HepG2 (cell line): ENCODE measurements around the gene CAMKK1. TPM values are rescaled to one million over a fixed set of nuclear protein-coding genes. Genes with fewer than 3 reads are reported as not detected.

Experiments used
- ATAC-seq: fragments of 200-7000 bp; cut with Tn5 transposase; 3 replicates; pipeline ENCODE4 v1.9.1; 2020; ENCODE audit warnings: mild to moderate bottlenecking, moderate library complexity
- BruUV-seq: library from RNA; stranded (reverse); fragments of 400-500 nt; replicated peaks from 2 replicates; lab custom pipeline; 2021; lab: Mats Ljungman, UMichigan
- CTCF ChIA-PET: fragments of 300-600 bp; formaldehyde crosslinking; extraction: SDS; loops from one replicate; lab custom pipeline; 2021; ENCODE audit warnings: low total read pairs, inconsistent platforms, low intra/inter-chr PET ratio; lab: Yijun Ruan, JAX
- POLR2A ChIA-PET: fragments of 350-600 bp; sonication (Branson Sonifier 250); formaldehyde crosslinking; loops from one replicate; lab custom pipeline; 2020; ENCODE audit warnings: antibody characterized with exemption, inconsistent platforms; lab: Yijun Ruan, JAX
- DNase-seq: peaks from one replicate; pipeline ENCODE4 v3.0.0-alpha.2; 2015; ENCODE audit warnings: low spot score
- FAIRE-seq: peaks from 3 replicates; lab custom pipeline; 2011; peaks lifted over from hg19 to GRCh38; lab: Jason Lieb, UNC
- H2AFZ ChIP-seq: one replicate; pipeline ENCODE4 v1.6.1; 2011; ENCODE audit warnings: low read length, inconsistent platforms
- H3K27ac ChIP-seq: fragments of 300-600 bp; 3 replicates; pipeline ENCODE4 v1.8.0; 2011; ENCODE audit warnings: mixed run types, mild to moderate bottlenecking, mixed read lengths, low read length, inconsistent platforms; ENCODE audit not compliant: insufficient read depth; ENCODE audit errors: extremely low read length
- H3K27me3 ChIP-seq, 2 experiments: fragments of 200-600 bp in 1 of 2; 2 replicates in 1 of 2; 3 replicates in 1 of 2; pipeline versions ENCODE4 v1.6.0 to v1.8.0; 2011; ENCODE audit warnings: low read length in 2 of 2, mild to moderate bottlenecking in 2 of 2, moderate library complexity in 2 of 2, inconsistent platforms in 1 of 2; ENCODE audit not compliant: insufficient read depth in 2 of 2, control insufficient read depth in 1 of 2
- H3K36me3 ChIP-seq, 2 experiments: fragments of 200-600 bp in 1 of 2; replicated peaks in 1 of 2; 2 replicates in 1 of 2; 3 replicates in 1 of 2; pipeline versions ENCODE4 v1.5.1 to v1.8.0; 2011; ENCODE audit warnings: low read length in 2 of 2, inconsistent platforms in 1 of 2; ENCODE audit not compliant: insufficient read depth in 2 of 2, control insufficient read depth in 1 of 2
- H3K4me1 ChIP-seq: 2 replicates; pipeline ENCODE4 v1.5.1; 2012; ENCODE audit warnings: low read length, inconsistent platforms; ENCODE audit not compliant: insufficient read depth
- H3K4me2 ChIP-seq: 2 replicates; pipeline ENCODE4 v1.6.0; 2011; ENCODE audit warnings: low read depth, low read length, inconsistent platforms
- H3K4me3 ChIP-seq, 3 experiments: fragments of 200-600 bp in 1 of 3; sonication (generic), shearing (Covaris generic) in 1 of 3; replicated peaks in 1 of 3; 2 replicates each; pipeline ENCODE4 v1.5.1; 2011 to 2016; ENCODE audit warnings: low read length in 3 of 3, inconsistent platforms in 2 of 3, low read depth in 2 of 3, mild to moderate bottlenecking in 2 of 3, control low read depth in 1 of 3, mixed read lengths in 1 of 3; ENCODE audit not compliant: insufficient read depth in 1 of 3
- H3K79me2 ChIP-seq: one replicate; pipeline ENCODE4 v1.6.1; 2011; ENCODE audit warnings: low read length, inconsistent platforms; ENCODE audit not compliant: insufficient read depth
- H3K9ac ChIP-seq: 2 replicates; pipeline ENCODE4 v1.6.0; 2011; ENCODE audit warnings: mild to moderate bottlenecking, low read depth, low read length, inconsistent platforms; ENCODE audit not compliant: insufficient read depth
- H3K9me3 ChIP-seq: 2 replicates; pipeline ENCODE4 v1.5.1; 2012; ENCODE audit warnings: mild to moderate bottlenecking, low read length
- H4K20me1 ChIP-seq: 2 replicates; pipeline ENCODE4 v1.6.0; 2011; ENCODE audit warnings: inconsistent platforms, mild to moderate bottlenecking, low read length, moderate library complexity; ENCODE audit not compliant: insufficient read depth
- CSRNP2 ChIP-seq: sonication (generic); formaldehyde crosslinking; conservative IDR thresholded peaks from 2 replicates; pipeline ENCODE4 v1.8.0; 2022; ENCODE audit warnings: low read depth, missing genetic modification reagents
- MTERF4 ChIP-seq: sonication (generic); formaldehyde crosslinking; IDR thresholded peaks from 2 replicates; pipeline ENCODE4 v1.8.0; 2023; ENCODE audit warnings: mild to moderate bottlenecking, missing genetic modification reagents
- NPAS2 ChIP-seq: sonication (generic); formaldehyde crosslinking; IDR thresholded peaks from 2 replicates; pipeline ENCODE4 v1.8.0; 2022; ENCODE audit warnings: mild to moderate bottlenecking, missing genetic modification reagents, borderline replicate concordance
- RERE ChIP-seq: IDR thresholded peaks from 2 replicates; pipeline ENCODE4 v1.6.1; 2016; ENCODE audit warnings: low read depth, missing genetic modification reagents, missing compliant biosample characterization
- SAFB2 ChIP-seq: sonication (generic); formaldehyde crosslinking; IDR thresholded peaks from 2 replicates; pipeline ENCODE4 v1.5.1; 2020; ENCODE audit warnings: missing genetic modification reagents, low read depth, mild to moderate bottlenecking, borderline replicate concordance
- SPEN ChIP-seq: sonication (generic); formaldehyde crosslinking; IDR thresholded peaks from 2 replicates; pipeline ENCODE4 v1.5.1; 2020; ENCODE audit warnings: low read depth, mild to moderate bottlenecking, missing genetic modification reagents
- TFDP1 ChIP-seq: IDR thresholded peaks from 2 replicates; pipeline ENCODE4 v1.6.1; 2016; ENCODE audit warnings: missing compliant biosample characterization, missing genetic modification reagents, borderline replicate concordance
- ZMAT3 ChIP-seq: sonication (generic); formaldehyde crosslinking; conservative IDR thresholded peaks from 2 replicates; pipeline ENCODE4 v1.7.0; 2021; ENCODE audit warnings: missing genetic modification reagents
- ZNF280D ChIP-seq: sonication (generic); formaldehyde crosslinking; IDR thresholded peaks from 2 replicates; pipeline ENCODE4 v1.5.1; 2020; ENCODE audit warnings: mild to moderate bottlenecking, missing genetic modification reagents
- ZNF510 ChIP-seq: sonication (generic); formaldehyde crosslinking; IDR thresholded peaks from 2 replicates; pipeline ENCODE4 v1.4.0; 2020; ENCODE audit warnings: low read depth, mild to moderate bottlenecking, missing genetic modification reagents
- WGBS: methylation state at CpG from one replicate; pipeline ENCODE4 v1.1.6; 2017; ENCODE audit warnings: low lambda C conversion rate; 5-methylcytosine and 5-hydroxymethylcytosine counted together
- in situ Hi-C: cut with HindIII; loops from 2 replicates; pipeline ENCODE4 v1.10.0; 2017; ENCODE audit warnings: low pct_unique_long_range_greater_than_20kb; ENCODE audit not compliant: extremely low pct_ligation_motif_present
- intact Hi-C: fragments of 100-400 bp; cut with micrococcal nuclease; formaldehyde crosslinking; loops from one replicate; pipeline ENCODE4 v1.10.0; 2022; ENCODE audit not compliant: unreplicated experiment
- polyA plus RNA-seq, 8 experiments: library from polyadenylated mRNA; depleted of rRNA in 3 of 8; stranded (reverse) in 7 of 8; unstranded in 1 of 8; fragments of >200 nt; fragmentation: Illumina TruSeq in 4 of 8; extraction: Trizol in 4 of 8; gene quantifications; 2 replicates each; pipeline versions ENCODE4 v1.2.1 to v1.2.3, GENCODE V29; 2011 to 2016; ENCODE audit warnings: low read depth in 4 of 8, missing spikeins in 1 of 8, mixed read lengths in 1 of 8; ENCODE audit not compliant: insufficient read depth in 1 of 8
- total RNA-seq, 5 experiments: library from RNA; depleted of rRNA; stranded (reverse); fragments of >200 nt; fragmentation: Illumina TruSeq; extraction: Trizol; gene quantifications; 2 replicates each; pipeline ENCODE4 v1.2.3, GENCODE V29; 2016; ENCODE audit warnings: low read depth in 1 of 5

Gene CAMKK1
- total and polyA plus RNA-seq, 2 of the 13 experiments (the other 11 are each of a cell fraction or from before 2014, with no cell fraction given): 1.5 to 1.6 TPM

- TF ChIP-seq CSRNP2 (CRISPR knock-in tag) (no peak), NPAS2 (no peak), RERE (no peak), ZNF510 (CRISPR knock-in tag) (no peak)
These were observed 5.0 kb downstream of the CAMKK1 start (continued) for GRCh38 chr17:3887804-3888203.

GRCh38 chr17:3887394-3887793, 5.5 kb downstream of the CAMKK1 start:
- no peak overlapping the region for H3K4me2 ChIP-seq
- no peaks in the 10 kb centered on the region for H4K20me1 ChIP-seq
- DNase-seq (no peak), FAIRE-seq (no peak), ATAC-seq (no peak)
- WGBS: 68% methylated on average over 2 of the region's 2 CpGs
- no peaks in the 10 kb centered on the region for H3K27me3 ChIP-seq
- no peaks in the 10 kb centered on the region for H3K9me3 ChIP-seq
- ChIA-PET POLR2A (no interaction called here), CTCF (no interaction called here)
- H3K9ac ChIP-seq: no peak overlapping the region
- no TSS peak for BruUV-seq
- intact Hi-C loops (no loop called here), in situ Hi-C loops (no loop called here)
- H3K4me3 ChIP-seq: no peak overlapping the region
- H2AFZ ChIP-seq: no peak overlapping the region
- H3K4me1 ChIP-seq: peaks cover 10% of the 10 kb centered on the region
- no peaks in the 10 kb centered on the region; a peak in 1 of 5 replicates for H3K36me3 ChIP-seq
- no peaks in the 10 kb centered on the region for H3K79me2 ChIP-seq
- no peak overlapping the region for H3K27ac ChIP-seq
- no peak for TF ChIP-seq TFDP1
- no peak for TF ChIP-seq SPEN (CRISPR knock-in tag)
- no peak for TF ChIP-seq SAFB2 (CRISPR knock-in tag)
- no peak for TF ChIP-seq ZNF280D (CRISPR knock-in tag)
- TF ChIP-seq ZMAT3 (CRISPR knock-in tag): no peak
- TF ChIP-seq MTERF4 (CRISPR knock-in tag): no peak
